CD4-positive, alpha-beta T cell treated with Interleukin-10 for 1 hour (primary cell): Measurements from ENCODE around the gene ZFHX3.

Experiments used
- DNase-seq: peaks from one replicate; pipeline ENCODE4 v3.0.0-alpha.2; 2020

ZFHX3 gene

DNA sequence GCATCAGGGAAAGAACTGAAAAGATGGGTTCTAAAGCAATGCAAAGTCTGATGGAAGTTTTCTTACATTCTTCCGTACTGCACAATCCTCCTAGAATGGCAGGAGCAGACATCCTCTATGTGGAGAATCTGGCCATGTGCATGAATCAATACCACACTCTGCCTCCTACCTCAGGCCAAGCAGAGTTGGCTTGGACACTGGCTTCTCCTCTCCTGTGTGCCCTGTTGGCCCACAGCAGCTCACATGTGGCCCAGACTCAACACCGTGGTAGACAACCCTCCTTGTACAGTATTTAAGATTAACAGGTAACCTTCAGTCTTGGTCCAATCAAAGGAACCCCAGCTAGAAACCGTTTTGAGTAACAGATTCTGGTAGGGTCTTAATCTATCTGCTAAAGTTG is 101.9 kb downstream of the ZFHX3 start:
- DNase-seq = no peak

DNA sequence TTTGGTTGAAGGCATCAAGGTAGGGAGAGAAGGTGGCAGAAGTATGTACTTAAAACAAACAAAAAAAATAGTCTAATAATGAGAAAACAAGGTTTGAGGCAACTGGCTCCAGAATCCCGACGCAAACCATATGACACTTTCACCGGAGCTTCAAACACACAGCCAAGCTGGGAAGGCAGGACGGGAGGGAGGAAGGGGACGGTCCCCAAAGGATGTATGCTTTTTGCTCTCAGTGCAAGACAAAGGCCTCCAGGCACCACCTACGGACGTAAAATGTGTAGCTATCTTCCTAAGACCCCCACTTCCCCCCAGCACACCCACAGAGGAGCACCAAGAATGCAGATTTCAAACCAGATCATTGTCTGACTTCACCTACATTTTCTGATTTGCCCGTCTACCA is 102.3 kb downstream of the ZFHX3 start:
- DNase-seq = no peak

DNA sequence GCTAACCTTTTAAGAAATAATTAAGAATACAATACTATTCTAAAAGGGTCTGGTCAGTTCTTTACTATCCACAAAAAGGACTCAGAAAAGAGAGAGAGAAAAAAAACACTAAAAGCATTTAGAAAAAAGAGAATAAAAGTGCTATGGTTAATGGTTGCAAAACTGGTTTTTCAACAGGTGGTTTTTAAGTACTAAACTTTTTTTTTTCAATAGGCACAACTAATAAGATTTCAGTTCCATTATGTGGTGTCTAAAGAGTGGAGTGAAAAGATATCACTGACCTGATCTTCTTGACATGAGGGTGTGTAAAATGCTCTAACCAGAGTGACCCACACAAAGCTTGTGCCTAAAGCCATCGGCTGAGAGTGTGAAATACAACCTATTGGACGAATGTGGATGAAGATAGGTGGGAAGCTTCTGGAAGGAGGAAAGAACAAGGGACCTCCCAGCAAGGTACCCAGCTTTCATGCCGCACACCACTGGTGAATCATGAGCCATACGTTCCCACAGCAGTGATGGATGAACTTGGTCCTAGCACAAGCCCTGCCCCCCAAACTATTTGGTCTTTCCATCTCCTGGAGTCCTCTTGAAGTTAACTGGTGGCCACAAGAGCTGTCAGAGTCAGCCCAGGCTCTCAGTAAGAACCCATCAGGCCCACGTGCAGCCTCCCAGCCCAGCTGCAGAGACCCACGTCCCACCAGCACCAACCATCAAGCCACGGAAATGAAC is 103.0 kb downstream of the ZFHX3 start:
- no peak for DNase-seq

DNA sequence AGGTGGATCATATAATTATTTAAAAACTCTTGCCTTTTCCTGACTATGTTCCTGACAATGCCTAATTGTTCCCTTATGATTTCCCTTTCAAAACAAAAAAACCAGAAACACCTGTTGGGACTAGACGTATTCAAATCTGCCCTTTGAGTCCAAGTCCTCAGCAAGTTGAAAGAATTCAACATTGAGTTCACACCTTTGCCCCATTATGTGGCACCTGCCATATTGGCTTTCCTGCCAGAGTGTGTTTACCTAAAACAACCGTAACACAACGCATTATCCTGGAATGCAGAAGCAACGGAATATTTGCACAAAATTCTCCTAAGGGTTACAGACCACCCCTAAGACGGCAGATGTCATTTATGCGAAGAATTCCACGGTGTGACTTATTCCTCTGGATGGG is 105.9 kb downstream of the ZFHX3 start:
- DNase-seq = no peak

DNA sequence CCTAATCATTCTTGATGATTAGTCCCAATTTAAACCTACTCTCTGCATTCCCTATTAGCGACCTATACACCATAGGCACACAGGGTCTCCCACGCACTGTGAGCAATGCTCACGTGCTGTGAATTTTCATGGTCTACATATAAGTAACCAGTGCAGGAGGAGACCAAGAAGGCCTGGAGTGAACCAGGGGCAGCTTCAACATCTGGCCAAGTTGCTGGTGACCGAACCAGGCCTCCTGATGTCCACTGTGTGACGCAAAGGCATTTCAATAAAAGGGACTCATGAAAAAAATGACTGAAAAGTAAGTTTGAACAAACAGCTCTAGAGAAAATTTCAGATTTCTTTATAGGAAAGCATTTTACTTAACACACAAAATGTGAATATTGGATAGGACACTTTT is 107.0 kb downstream of the ZFHX3 start:
- DNase-seq = no peak

DNA sequence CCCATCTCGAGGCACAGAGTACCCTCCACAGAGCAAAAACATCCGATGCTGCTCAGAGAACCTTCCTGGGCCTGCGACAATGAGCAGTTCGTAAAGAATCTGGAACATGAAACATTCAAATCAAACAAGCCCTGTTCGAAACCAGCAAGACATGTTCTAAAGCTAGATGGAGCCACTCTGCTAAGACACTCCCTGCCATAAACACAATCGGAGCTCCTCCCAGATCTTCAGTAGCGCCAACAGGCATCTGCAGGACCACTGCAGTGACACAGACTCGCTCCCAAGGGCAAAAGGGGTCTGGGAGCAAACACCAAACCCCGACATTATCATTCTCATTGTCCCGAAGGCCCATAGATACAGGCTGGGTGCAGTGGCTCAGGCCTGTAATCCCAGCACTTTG is 108.7 kb downstream of the ZFHX3 start:
- DNase-seq = no peak

DNA sequence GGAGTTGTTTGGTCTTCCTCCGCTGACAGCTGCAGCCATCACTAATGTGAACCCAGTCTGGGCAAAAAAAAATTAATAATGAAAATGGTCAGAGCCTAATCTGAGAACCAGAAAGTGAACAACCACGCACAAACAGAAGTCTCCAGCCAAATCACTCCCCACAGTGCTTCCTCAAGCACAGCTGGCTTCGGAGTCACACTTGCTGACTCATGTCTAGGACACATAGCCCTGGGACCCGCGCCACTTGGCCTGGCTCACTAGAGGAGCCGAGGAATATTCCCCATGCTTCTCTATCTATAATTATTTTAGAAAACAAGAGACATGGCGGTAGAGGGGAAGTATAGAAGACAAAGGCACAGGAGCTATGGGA is 109.1 kb downstream of the ZFHX3 start:
- no peak for DNase-seq

DNA sequence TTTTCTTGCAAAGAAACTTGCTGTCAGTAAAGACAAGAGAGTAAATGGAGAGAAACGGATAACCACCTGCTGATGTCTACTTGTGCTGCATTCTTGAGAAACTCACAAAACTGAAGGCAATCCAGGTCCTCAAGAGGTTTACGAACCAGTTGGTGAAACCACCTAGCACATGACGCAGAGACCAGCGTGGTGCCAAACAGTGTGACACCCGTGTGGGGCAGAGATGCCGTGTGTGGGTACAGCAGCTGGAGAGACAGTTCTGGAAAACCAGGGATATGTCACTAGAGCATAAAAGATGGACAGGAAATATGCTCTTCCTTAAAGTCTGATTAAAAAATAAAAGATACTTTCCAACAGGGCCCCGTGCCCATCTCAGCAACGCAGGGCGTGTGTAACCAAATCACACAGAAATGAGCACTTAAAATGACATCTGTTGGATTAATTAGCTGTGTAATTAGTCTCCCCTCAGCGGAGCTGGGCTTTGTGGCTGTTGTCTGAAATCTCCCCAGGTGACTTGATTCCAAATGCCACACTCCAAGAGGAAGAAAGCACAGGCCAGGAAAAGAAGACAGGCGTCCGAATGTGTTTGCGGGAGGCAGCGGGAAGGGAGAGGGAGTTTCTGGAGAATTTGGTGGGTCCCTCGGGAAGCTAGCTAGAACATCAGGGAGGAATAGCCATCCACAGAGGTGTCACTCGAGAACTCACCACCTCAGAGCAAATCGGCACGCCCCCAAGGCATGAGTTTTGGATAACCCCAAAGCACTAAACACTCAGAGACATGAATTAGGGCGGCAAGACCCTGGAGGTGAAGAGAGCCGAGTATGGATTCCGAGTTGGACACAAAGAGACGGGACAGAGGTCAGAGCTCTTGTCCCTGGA is 109.8 kb downstream of the ZFHX3 start:
- no peak for DNase-seq

DNA sequence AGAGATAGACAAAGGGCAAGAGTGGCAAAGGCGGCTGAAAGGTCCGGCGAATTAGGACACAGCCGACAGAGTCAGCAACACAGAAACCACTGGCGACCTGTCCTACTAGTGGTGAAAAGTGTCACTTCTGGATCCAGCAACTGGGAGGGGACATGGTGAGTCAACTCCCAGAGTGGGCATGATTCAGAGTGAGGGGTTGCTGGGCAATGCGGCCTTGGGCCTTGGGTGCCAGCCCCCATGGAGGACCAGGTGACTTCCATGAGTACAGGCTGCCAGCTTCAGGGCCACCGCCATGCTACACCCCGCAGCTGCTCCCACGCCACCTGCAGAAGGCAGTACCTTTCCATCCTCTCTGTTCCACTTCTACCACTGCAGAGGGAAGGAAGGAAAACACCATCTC is 110.6 kb downstream of the ZFHX3 start:
- DNase-seq = no peak

DNA sequence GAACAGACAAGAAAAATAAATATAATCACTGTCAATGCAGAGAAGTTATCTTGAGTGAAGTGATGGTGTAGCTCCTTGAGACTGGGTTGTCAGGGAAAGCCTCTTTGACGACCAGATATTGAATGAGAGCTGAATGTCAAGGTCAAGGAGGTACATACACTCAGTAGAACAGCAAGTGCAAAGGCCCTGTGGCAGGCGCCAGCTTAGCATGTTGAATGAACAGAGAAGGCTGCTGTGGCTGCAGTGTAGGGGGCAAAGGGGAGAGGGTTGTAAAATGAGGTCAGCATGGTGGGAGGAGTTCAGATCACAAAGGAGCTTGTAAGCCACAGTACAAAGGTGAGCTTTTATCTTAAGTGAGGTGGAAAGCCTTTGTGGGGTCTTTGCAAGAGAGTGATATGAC is 111.5 kb downstream of the ZFHX3 start:
- DNase-seq = no peak

DNA sequence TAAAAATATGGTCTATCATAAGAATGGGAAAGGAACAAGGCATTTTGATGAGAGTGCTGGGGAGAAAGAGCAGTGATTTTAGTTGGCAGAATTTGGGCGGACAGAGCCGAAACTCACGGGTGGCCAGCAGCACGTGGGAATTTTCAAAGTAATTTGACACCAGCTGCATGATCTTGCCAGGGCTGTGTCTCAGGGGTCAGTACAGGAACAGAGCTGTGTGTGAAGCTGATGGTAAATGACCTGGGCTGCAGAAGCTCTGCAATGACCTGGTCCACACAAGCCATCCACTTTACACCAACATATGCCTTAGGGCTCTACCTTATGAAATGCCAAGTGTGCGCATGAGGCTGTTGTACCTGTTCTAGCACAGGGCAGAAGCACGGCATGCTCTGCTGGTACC is 112.0 kb downstream of the ZFHX3 start:
- DNase-seq = no peak

DNA sequence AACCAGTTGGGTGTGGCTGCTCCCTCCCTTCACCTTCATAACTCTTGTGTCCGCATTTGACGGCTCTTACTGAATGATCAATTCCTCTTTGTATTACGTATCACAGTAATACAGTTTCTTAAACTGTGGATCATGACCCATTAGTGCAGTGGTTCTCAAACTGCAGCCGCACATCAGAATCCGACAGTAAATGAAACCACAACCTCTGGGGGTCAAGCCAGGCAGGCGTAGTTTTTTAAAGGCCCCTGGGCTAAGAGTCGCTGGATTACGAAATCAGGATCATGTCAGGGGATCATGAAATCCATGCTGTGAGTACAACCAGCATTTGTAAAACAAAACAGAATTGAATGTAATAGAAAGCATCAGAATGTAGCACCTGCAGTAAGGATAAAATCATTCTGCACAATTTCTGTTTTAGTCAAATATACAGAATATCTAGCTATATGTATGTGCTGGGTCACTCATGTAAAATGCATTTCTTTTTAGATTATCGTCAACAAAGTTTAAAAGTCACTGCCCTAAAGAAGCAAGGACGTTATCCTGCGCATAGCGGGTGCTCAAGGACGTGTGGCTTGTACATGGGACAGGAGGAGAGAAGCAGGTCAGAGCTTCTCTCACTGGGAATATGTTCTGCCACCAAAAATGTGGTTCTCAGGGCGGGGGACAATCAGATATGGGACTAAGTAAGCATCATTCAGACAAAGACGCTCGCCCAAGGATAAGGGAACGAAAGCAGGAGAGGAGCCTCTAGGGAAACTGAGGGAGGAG is 113.1 kb downstream of the ZFHX3 start:
- DNase-seq = no peak

DNA sequence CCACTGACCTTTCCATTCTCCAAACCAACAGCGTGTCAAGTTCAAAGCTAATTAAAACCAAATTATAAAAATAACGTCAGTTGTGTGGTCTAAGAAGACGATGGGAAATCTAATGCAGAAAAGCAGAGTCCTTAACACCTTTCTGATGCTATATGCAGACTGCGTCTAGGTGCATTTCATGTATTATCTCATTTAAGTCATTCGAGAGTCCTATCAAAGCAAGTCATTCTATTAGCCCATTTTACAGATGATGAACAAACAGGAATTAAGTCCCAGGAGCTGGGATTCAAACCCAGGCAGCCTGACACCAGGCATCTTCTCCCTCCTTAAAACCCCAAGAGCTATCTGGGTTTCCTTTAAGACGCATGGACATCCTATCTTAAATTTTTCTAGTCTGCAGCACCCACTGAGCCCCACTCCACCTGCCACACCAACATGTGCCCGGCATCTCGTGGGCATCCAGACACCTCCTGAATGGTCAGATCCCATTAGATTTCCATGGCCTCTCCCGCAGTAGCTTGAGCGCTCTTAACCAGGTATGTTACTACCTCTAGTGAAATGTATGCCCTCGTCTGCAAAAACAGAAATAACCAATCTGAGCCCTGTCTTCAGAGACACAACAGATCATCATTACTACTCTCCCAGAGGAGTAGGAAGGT is 115.1 kb downstream of the ZFHX3 start:
- DNase-seq = no peak

DNA sequence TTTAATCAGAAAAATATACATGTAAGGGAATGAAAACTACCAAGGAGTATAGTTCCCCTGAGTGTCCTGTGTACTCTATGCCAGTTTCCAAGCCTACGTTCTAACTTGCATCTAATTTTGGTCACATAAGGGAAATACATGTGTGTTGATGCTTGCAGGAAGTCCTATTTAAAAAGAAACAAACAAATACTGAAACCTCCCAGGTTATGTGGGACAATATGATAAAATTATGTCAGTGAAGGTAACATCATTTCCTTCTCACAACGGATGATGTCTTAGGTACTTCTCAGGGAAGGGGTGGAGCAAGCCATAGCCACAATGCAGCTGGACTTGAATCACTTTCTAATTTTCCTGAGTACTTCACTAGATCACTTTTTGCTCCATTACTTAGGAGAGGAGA is 115.9 kb downstream of the ZFHX3 start:
- peak; percentile 6 for DNase-seq

DNA sequence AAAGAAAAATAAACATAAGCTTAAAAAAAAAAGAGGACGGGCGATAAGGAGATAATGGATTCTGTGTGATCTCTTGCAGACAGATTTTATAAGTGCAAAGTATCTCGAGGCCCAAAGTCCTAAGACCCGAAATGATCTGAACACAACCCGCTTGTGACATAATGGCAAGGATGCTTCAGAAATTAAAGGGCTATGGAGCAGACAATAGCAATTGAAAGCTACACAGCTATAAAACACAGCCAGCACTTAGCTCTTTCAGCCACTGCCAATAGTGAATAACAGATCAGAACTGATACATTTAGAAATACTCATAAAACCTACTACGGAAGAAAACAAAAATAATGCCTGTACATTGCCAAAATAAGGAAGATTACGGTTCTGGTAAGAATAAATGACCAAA is 117.5 kb downstream of the ZFHX3 start:
- no peak for DNase-seq

DNA sequence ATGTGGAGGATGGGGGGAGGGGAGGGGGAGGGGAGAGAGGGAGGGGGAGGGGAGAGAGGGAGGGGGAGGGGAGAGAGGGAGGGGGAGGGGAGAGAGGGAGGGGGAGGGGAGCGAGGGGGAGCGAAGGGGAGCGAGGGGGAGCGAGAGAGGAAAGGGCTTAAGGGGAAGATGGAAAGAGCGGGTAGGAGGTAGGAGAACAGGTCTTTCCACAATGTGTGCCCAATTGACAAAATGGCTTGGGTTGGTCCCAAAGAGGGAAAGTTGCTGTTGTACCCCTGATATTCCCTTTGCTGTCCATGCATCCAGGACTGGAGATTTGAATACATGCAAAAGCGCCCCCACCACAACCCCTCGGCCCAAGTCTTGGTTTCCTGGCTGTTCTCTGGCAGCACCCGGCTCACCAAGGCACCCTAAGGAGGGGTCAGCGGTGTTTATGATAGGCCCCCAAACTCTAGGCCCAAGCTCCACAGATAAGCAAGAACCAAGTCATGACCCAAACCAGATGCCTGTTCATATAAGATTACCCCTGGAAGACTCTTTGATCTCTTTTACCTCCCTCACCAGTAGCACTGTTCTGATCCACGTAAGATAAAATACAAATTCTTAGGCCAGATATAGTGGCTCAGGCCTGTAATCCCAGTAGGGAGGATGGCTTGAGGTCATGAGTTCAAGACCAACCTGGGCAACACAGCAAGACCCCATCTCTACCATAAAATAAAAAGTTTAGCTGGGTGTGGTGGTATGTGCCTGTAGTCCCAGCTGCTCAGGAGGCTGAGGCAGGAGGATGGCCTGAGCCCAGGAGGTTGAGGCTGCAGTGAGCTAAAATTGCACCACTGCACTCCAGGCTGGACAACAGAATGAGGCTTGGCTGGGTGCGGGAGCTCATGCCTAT is 119.6 kb downstream of the ZFHX3 start:
- no peak for DNase-seq

DNA sequence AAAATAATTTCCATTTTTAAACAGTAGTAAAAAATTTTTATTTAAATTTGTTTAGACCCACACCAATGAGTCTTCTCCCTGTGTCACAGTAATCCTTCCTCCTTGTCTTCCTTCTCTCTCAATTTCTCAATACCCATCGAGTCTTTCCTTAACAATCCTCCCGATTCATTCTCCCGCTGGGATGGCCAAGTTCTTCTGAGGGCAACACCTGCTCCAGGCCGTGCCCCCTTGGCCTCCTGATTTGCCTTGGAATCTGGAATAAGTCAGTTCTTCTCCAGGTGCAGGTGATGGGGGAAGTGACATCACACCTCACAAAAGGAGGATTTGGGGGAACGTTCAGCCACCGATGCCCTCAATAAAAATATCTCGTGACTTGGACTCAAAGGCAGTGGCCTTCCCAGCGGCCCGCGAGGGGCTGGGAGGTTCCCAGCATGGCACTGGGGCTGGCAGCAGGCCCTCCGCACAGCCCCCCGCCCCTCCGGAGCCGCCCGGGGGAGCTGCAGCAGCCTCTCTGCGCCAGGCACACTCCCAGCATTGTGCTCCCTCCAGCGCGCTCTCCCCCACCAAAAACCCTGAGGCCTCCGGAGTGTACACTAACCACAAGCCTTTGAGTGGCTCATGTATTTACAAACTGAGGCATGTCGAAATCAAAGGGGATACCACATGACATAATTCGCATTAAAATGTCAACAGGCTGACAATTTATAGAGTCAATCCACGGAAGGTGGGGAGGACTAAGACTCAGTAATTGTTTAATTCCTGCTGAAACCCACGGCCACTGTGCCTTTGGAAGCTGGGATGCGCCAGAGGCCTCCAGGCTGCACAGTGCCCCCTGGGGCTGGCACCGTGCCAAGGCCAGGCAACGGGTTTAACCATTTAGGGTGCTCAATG is 120.5 kb downstream of the ZFHX3 start:
- no peak for DNase-seq

DNA sequence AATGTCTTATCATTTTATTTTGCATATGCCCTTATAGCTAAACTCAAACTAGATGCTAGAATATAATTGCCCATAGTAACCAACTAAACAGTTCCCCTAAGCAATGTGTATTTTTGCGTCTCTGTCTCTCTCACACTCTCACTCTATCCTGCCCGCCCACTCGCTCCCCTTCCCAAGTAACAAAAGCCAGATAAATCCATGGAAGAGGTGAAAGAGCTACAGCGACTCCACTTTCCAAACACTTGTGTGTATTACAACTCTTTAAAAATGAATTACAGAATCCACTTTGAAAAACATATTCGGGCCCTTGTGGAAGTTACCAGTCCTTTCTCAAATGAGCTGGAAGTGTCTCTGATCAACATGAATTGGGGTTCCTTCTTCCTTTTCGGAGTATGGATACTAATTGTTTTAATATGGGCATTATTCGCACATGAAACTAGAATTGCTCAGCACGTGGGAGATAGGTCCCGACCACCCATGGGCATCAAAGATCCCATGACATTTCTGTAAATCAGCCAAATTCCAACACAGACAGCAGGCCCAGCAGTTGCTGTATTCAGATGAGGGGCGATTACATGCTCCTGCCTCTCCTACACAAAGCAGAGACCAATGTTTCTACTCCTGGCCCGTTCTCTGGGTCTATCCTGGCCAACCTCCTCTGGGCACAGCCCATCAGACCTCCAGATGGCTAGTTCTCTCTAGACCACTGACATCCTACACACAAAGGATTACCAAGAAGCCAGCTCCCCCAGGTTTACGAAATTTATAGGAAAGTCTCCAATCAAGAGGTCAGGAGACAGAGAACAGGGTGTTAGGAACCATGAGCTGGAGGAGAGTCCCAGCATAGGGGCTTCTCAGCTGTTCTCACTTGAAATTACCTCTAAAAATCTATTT is 121.5 kb downstream of the ZFHX3 start:
- DNase-seq = no peak

DNA sequence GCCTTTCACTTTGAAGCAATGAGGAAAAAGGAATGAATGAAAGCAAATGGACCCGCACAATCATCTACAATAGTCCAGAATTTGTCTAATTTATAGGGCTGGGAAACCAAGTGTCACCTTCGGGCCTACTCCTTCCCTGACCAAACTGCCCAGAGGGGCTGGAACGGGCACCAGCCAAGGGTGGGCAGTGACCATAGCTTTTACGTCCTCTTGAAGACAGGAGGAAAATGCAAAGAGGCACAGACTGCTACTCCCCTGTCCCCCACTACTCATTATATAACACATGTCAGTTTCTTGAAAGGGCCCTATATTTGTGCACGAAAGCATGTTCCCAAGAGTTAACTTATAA is 122.3 kb downstream of the ZFHX3 start:
- DNase-seq = no peak
